Hepatocyte (in vitro differentiated cells): ENCODE data around the gene RSPH9. TPM values are rescaled to one million over a fixed set of nuclear protein-coding genes. Genes with fewer than 3 reads are reported as not detected.

Experiments used
- DNase-seq: peaks from one replicate; pipeline ENCODE4 v3.0.0-alpha.2; 2016; ENCODE audit warnings: low spot score
- H2AFZ ChIP-seq: fragments of 200-600 bp; sonication (generic); 2 replicates; pipeline ENCODE4 v1.6.0; 2016; ENCODE audit warnings: antibody characterized with exemption, mild to moderate bottlenecking
- H3K27ac ChIP-seq: fragments of 200-600 bp; sonication (generic); 2 replicates; pipeline ENCODE4 v1.5.1; 2016; ENCODE audit warnings: mild to moderate bottlenecking
- H3K27me3 ChIP-seq: fragments of 200-600 bp; sonication (generic); 2 replicates; pipeline ENCODE4 v1.6.1; 2016
- H3K36me3 ChIP-seq: fragments of 200-600 bp; sonication (generic); replicated peaks from 2 replicates; pipeline ENCODE4 v1.5.1; 2016; ENCODE audit warnings: low read depth; ENCODE audit not compliant: insufficient read depth
- H3K4me1 ChIP-seq: fragments of 200-600 bp; sonication (generic); 2 replicates; pipeline ENCODE4 v1.5.1; 2016; ENCODE audit warnings: mild to moderate bottlenecking, moderate library complexity; ENCODE audit not compliant: insufficient read depth
- H3K4me2 ChIP-seq: fragments of 200-600 bp; sonication (generic); 2 replicates; pipeline ENCODE4 v1.6.0; 2016
- H3K4me3 ChIP-seq: fragments of 200-600 bp; sonication (generic); 2 replicates; pipeline ENCODE4 v1.5.1; 2016; ENCODE audit warnings: mild to moderate bottlenecking
- H3K79me2 ChIP-seq: fragments of 200-600 bp; sonication (generic); 2 replicates; pipeline ENCODE4 v1.6.0; 2017; ENCODE audit warnings: mild to moderate bottlenecking
- H3K9me2 ChIP-seq: fragments of 200-600 bp; sonication (generic); replicated peaks from 2 replicates; pipeline ENCODE4 v1.6.0; 2017; ENCODE audit warnings: mild to moderate bottlenecking; ENCODE audit not compliant: insufficient read depth
- H3K9me3 ChIP-seq: fragments of 200-600 bp; sonication (generic); 2 replicates; pipeline ENCODE4 v1.5.1; 2016; ENCODE audit warnings: low read depth, mild to moderate bottlenecking
- H4K20me1 ChIP-seq: fragments of 200-600 bp; sonication (generic); 2 replicates; pipeline ENCODE4 v1.6.0; 2016; ENCODE audit warnings: mild to moderate bottlenecking; ENCODE audit not compliant: insufficient read depth, poor library complexity, severe bottlenecking
- CTCF ChIP-seq: fragments of 200-600 bp; sonication (generic); IDR thresholded peaks from 2 replicates; pipeline ENCODE4 v1.5.1; 2016; ENCODE audit warnings: antibody characterized with exemption, mild to moderate bottlenecking; ENCODE audit not compliant: poor library complexity
- EZH2 ChIP-seq: fragments of 200-600 bp; sonication (generic); IDR thresholded peaks from 2 replicates; pipeline ENCODE4 v1.6.1; 2016; ENCODE audit warnings: antibody characterized with exemption, mild to moderate bottlenecking, borderline replicate concordance
- EZH2phosphoT487 ChIP-seq: fragments of 200-600 bp; sonication (generic); IDR thresholded peaks from one replicate; pipeline ENCODE4 v1.6.1; 2018; ENCODE audit warnings: antibody characterized with exemption, mild to moderate bottlenecking, low read depth, moderate library complexity; ENCODE audit not compliant: unreplicated experiment, severe bottlenecking
- WGBS: methylation state at CpG from one replicate; pipeline ENCODE4 v1.1.6; 2016; ENCODE audit warnings: low lambda C conversion rate; ENCODE audit errors: missing lambda C conversion rate; 5-methylcytosine and 5-hydroxymethylcytosine counted together
- polyA plus RNA-seq: library from polyadenylated mRNA; unstranded; fragments of >200 nt; fragmentation: Nextera tagmentation; extraction: Ambion mirVana; gene quantifications from 2 replicates; pipeline ENCODE4 v1.2.1, GENCODE V29; 2016
- total RNA-seq: library from RNA; depleted of rRNA; stranded (reverse); fragments of >200 nt; gene quantifications from 2 replicates; pipeline ENCODE4 v1.2.3, GENCODE V29; 2014

The RSPH9 gene
- total and polyA plus RNA-seq, 2 experiments from 2014 or later, result 0.73 to 1.8 TPM

DNA sequence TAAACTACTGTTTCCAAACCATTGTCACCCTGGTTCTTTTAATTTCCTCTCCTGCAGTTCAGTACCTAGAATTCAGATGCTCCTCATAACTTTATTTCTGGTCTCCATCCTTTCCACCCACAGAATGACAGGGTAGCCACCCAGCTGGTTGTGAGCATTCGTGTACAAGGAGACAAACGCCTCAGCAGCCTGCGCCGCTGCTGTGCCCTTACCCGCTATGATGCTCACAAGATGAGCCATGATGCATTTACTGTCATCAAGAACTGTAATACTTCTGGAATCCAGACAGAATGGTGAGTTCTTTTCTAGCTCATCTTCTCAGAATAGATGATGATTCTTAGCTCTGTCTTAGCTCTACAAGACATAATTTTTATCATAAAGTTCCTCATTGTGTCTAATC lies 34.4 kb upstream of the RSPH9 start:
- Histone ChIP-seq H3K27ac (no peak overlapping the region), H3K79me2 (no peaks in the 10 kb centered on the region), H4K20me1 (no peaks in the 10 kb centered on the region), H3K4me2 (no peak overlapping the region), H3K36me3 (no peaks in the 10 kb centered on the region), H2AFZ (no peak overlapping the region), H3K9me2 (no peaks in the 10 kb centered on the region), H3K4me3 (no peak overlapping the region), H3K9me3 (no peaks in the 10 kb centered on the region), H3K27me3 (no peaks in the 10 kb centered on the region), H3K4me1 (no peaks in the 10 kb centered on the region)
- DNase-seq, result no peak
- WGBS, result 95% methylated on average over 5 of the region's 5 CpGs
- TF ChIP-seq EZH2phosphoT487 (no peak), CTCF (no peak), EZH2 (no peak)

DNA sequence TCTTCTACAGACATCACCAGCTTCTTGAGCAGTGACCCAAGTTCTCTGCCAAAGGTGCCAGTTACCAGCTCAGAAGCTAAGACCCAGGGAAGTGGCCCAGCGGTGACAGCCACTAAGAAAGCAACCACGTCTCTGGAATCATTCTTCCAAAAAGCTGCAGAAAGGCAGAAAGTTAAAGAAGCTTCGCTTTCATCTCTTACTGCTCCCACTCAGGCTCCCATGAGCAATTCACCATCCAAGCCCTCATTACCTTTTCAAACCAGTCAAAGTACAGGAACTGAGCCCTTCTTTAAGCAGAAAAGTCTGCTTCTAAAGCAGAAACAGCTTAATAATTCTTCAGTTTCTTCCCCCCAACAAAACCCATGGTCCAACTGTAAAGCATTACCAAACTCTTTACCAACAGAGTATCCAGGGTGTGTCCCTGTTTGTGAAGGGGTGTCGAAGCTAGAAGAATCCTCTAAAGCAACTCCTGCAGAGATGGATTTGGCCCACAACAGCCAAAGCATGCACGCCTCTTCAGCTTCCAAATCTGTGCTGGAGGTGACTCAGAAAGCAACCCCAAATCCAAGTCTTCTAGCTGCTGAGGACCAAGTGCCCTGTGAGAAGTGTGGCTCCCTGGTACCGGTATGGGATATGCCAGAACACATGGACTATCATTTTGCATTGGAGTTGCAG lies 31.0 kb upstream of the RSPH9 start:
- no peaks in the 10 kb centered on the region for H3K9me3 ChIP-seq
- no peaks in the 10 kb centered on the region for H3K27me3 ChIP-seq
- no peaks in the 10 kb centered on the region for H3K79me2 ChIP-seq
- no peak overlapping the region for H3K27ac ChIP-seq
- H3K4me1 ChIP-seq, result no peaks in the 10 kb centered on the region
- no peaks in the 10 kb centered on the region for H4K20me1 ChIP-seq
- no peak for DNase-seq
- 97% methylated on average over 6 of the region's 6 CpGs for WGBS
- H2AFZ ChIP-seq, result no peak overlapping the region
- H3K9me2 ChIP-seq, result no peaks in the 10 kb centered on the region
- no peak overlapping the region for H3K4me3 ChIP-seq
- no peak overlapping the region for H3K4me2 ChIP-seq
- no peaks in the 10 kb centered on the region for H3K36me3 ChIP-seq
- TF ChIP-seq EZH2phosphoT487, result no peak
- no peak for TF ChIP-seq CTCF
- no peak for TF ChIP-seq EZH2

DNA sequence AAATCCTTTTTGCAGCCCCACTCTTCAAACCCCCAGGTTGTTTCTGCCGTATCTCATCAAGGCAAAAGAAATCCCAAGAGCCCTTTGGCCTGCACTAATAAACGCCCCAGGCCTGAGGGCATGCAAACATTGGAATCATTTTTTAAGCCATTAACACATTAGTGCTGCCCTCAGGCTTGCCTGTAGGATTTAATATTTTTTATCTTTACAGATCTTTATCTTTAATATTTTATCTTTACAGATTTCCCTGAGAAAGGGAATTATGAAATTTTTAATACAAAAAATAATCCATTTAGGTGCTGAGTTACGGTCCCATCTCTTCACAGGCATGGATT lies 30.5 kb upstream of the RSPH9 start:
- H3K9me2 ChIP-seq, result no peaks in the 10 kb centered on the region
- WGBS, result 75% methylated on average over 3 of the region's 3 CpGs
- TF ChIP-seq EZH2phosphoT487, result no peak
- TF ChIP-seq EZH2, result no peak
- no peak for TF ChIP-seq CTCF
- H4K20me1 ChIP-seq, result no peaks in the 10 kb centered on the region
- H3K9me3 ChIP-seq, result no peaks in the 10 kb centered on the region
- no peaks in the 10 kb centered on the region for H3K36me3 ChIP-seq
- no peaks in the 10 kb centered on the region for H3K27me3 ChIP-seq
- no peaks in the 10 kb centered on the region for H3K79me2 ChIP-seq
- H3K27ac ChIP-seq, result no peak overlapping the region
- no peak overlapping the region for H2AFZ ChIP-seq
- no peak for DNase-seq
- no peak overlapping the region for H3K4me2 ChIP-seq
- H3K4me3 ChIP-seq, result no peak overlapping the region
- no peaks in the 10 kb centered on the region for H3K4me1 ChIP-seq
